GM19043 (cell line): ENCODE results near the gene C9orf78.

Source experiments
- ATAC-seq: cut with Tn5 transposase; IDR thresholded peaks from one replicate; pipeline ENCODE4 v1.9.1; 2021; ENCODE audit warnings: low read depth; ENCODE audit not compliant: unreplicated experiment

The C9orf78 gene

DNA sequence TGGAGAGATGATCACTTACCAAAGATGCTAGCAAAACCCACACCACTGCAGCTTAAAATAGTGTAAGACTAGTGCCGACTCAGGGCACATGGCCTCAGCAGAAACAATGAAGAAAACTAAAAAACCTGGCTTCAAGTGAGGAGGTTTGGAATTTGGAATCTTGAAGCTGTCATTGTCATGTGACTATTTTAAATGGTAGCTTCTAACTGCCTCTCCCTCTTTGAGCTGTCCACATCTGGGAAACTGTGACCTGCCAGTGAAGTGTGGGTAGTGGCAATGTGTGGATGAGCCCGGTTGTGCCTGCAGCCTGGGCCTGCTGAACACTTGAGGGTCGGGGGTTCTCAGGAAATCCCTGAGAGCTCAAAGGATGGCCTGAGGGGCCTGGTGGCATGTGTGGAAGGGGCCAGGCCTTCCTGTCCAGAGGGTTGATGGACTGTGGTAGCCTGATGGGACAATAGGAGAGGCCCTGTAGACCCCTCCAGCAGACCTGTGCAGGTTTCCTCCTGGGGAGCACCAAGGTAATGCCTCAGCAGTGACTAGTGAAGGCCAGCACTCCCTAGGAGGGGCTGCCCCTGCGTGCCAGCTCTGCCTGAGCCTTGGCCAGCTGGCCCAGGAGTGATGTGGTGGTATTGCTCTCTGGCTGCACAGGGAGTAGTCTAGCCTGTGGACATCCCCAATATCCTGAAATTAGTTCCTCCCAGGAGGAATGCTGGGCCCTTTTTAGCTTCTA, 13.8 kb upstream of the C9orf78 start:
- ATAC-seq: no peak

DNA sequence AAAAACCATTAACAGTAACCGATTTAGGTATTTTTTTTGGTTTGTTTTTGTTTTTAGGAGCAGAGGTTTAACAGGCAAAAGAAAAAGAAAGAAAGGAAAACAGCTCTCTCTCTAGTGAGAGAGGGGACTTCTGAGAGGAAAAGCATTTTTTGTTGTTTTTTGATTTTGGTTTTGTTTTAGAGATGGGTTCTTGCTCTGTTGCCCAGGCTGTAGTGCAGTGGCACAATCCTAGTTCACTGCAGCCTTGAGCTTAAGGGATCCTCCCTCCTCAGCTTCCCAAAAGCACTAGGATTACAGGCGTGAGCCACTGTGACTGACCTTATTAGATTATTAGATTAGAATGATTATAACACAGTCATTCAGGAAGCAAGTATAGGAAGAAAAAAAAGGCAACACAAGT, 10.3 kb upstream of the C9orf78 start:
- ATAC-seq: no peak

- no peak for ATAC-seq
Observed at GRCh38 chr9:129841071-129841470, 6.0 kb upstream of the C9orf78 start.

- ATAC-seq: no peak
Observed at GRCh38 chr9:129840034-129840433, 5.0 kb upstream of the C9orf78 start.

DNA sequence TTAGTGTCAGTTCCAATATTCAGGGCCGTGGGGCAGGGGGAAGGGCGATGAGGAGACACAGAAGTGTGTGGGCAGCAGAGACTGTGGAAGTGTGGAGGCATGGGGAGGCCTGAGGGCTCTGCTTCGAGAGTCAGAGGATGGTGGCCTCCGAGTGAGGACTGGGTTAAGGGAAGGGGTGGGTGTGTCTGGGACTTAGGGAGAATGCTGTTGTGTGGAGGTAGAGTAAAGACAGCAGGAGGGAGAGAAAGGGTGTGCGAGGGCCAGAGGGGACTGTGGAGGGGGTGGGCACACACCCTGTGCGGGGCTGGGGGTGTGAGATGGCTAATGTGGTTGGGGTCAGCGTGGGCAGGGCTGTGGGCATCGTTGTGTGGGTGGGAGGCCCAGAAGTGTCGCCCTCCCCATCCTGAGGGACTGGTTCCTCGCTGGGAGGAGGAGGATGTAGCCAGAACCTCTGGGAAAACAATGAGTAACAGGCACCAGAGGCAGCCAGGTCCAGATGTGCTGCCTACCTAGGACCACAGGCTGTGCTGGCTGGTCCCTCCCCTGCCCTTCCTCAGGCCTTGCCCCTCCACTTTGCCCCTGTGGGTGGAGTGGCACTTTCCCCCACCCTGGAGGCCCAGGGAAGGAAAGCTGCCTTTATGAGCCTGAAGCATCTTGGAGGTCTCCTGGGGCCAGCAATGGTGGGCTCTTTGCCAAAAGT, 4.4 kb upstream of the C9orf78 start:
- ATAC-seq: no peak

GRCh38 chr9:129838707-129839259, 3.7 kb upstream of the C9orf78 start:
- no peak for ATAC-seq

GRCh38 chr9:129836311-129837007, 1.4 kb upstream of the C9orf78 start:
- no peak for ATAC-seq

DNA sequence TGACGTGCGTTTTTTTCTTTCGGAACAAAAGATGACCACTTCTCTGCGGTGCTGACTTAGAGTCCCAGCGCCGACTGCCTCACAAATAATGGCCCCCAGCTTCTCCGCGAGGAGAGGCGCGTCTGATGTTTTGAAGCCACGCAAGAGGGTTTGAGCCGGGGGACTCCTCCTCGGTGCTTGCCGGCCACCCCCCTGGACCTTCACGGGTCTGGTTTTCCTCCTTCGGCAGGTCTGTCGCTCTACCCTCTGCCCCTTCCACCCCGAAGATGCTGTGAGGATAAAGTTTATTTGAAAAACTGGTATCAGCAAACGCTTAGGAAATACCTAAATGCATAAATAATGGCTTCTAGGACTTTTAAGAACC, 767 bp upstream of the C9orf78 start:
- ATAC-seq: no peak

DNA sequence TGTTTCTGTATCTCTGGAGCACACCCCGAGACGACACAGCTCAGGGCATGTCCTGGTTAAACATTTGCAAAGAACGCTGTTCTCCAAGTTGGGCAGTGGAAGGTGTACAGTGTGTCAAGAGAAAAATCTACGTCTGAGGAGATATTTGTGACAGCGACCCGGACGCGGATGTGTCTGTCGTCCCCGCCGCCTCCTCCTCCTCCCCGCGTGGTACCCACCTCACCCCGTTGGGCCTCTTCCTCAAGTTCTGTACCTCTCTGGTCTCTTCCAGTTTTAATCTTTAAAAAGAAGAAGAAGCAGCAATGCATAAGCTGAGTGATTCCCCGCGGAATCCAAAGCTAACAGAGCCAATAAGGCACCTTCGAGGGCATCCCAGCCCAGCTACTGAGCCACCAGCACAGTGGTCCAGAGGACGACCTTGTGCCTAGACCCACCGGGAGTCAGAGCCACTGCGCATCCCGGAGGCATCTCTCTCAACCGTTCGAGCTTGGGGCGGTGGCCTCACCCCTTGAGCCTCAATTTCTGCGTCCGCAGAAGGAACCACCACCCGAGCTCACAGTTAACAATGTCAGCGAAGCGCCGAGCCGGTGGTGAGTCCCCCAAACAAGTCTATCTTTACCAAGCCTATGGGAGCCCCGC, 467 bp downstream of the C9orf78 start:
- ATAC-seq: peak; percentile 15

DNA sequence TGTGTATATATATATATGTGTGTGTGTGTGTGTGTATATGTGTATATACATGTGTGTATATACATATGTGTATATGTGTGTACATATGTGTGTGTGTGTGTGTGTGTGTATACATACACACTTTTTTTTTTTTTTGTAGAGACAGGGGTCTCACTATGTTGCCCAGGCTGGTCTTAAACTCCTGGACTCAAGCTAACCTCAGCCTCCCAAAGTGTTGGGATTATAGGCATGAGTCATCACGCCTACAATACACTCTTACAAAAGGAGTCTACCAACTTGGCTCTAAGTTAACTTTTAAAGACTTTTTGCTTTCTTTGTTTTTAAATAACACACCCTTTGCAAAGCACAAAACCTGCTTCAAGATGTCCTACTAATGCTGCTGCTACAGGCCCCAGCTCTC, 2.1 kb downstream of the C9orf78 start:
- no peak for ATAC-seq

DNA sequence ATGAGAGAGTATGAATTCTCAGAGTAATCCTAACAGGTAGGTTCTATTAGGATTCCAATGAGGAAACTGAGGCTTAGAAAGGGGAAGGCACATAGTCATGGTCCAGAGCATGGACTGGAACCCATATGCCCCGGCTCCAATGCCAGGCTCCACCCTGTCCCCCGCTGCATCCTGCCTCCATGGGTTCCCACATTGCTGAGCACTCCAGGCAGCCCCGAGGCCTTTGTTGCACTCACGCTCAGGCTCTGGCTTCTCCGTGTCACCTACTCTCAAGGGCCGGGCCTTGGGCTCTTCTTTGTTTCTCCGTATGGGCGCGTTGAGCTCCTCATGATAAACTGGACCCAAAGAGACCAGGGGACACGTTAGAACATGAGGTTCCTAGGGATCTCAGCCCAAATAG, 6.1 kb downstream of the C9orf78 start:
- no peak for ATAC-seq

DNA sequence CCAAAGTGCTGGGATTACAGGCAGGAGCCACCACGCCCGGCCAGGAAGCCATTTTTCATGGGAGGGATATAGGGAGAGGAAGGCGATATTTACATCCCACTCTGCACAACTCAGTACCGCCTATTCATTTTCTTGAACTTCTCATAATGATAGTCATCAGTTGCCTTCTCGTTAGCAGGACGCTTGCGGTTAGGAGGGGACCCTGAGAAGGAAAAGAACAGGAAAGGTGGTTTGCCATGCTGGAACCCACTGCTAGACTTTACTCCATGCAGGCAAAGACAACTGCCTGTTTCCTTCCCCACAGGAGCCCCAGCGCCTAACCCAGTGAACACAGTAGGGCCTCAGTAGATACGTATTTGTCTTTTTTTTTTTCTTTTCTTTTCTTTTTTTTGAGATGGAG, 7.0 kb downstream of the C9orf78 start:
- no peak for ATAC-seq

DNA sequence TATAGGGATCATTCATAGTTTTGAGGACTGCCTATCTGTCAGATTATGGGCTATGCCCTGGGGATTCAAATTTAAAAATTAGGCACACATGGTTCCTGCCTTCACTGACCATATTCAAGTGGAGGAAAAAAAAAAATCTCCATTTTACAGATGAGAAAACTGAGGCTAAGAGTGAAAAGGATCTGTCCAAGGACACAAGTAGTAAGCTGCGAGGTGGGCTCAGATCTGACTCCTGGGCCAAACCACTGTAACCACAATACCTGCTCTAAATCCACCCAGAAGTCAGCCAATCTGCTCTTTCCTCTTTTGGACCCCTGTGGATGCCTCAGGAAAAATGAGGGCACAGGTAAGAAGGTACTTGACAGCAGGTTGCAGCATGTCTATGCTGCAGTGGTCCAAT, 8.3 kb downstream of the C9orf78 start:
- ATAC-seq: no peak

- no peak for ATAC-seq
Observed at GRCh38 chr9:129826344-129826743, 8.7 kb downstream of the C9orf78 start.

GRCh38 chr9:129823935-129824601, 11.0 kb downstream of the C9orf78 start, which contains the start of gene TOR1A:
Gene TOR1A (minus strand): TSS chr9:129824136. CDS start chr9:129824085, 51 bp downstream.
- peak; percentile 86 for ATAC-seq

DNA sequence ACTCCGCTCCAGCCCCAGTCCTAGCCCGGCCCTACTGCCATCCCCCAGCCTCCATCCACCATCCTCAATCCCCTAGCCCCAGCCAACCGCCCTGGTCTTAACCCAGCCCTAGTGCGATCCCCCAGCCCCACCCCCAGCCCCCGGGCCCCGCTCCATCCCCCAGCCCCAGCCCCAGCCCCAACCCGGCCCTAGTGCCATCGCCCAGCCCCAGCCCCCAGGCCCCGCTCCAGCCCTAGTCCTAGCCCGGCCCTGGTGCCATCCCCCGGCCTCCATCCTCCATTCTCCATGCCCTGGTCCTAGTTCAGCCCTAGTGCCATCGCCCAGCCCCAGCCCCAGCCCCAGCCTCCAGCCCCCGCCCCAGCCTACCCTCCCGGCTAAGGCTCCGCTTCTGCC, 11.5 kb downstream of the C9orf78 start:
- no peak for ATAC-seq

- ATAC-seq: no peak
Observed at GRCh38 chr9:129822898-129823541, 12.1 kb downstream of the C9orf78 start.

- ATAC-seq: no peak
Observed at GRCh38 chr9:129816501-129817435, 18.3 kb downstream of the C9orf78 start.

GRCh38 chr9:129815278-129815677, 19.8 kb downstream of the C9orf78 start:
- no peak for ATAC-seq
